GM12878 (cell line): ENCODE data around the gene CTNNA3. TPM values are rescaled to one million over a fixed set of nuclear protein-coding genes. Genes with fewer than 3 reads are reported as not detected.

Experiments used
- ATAC-seq: fragments of 200-7000 bp; cut with Tn5 transposase; 3 replicates; pipeline ENCODE4 v1.9.1; 2020; ENCODE audit warnings: mild to moderate bottlenecking, moderate library complexity
- BruUV-seq: library from RNA; stranded (reverse); fragments of 400-500 nt; replicated peaks from 2 replicates; lab custom pipeline; 2021; lab: Mats Ljungman, UMichigan
- CTCF ChIA-PET: fragments of 300-600 bp; sonication (Branson Sonifier 250); formaldehyde crosslinking; extraction: SDS; loops from one replicate; lab custom pipeline; 2021; ENCODE audit warnings: inconsistent platforms; lab: Yijun Ruan, JAX
- POLR2A ChIA-PET: fragments of 350-600 bp; formaldehyde crosslinking; extraction: SDS; loops from one replicate; lab custom pipeline; 2021; ENCODE audit warnings: inconsistent platforms; lab: Charles Lee
- RAD21 ChIA-PET: fragments of 300-600 bp; sonication (Branson Sonifier 250); formaldehyde crosslinking; loops from one replicate; lab custom pipeline; 2023; ENCODE audit warnings: antibody characterized with exemption; ENCODE audit not compliant: unreplicated experiment; lab: Charles Lee
- SMC1A ChIA-PET: fragments of 300-600 bp; sonication (Branson Sonifier 250); formaldehyde crosslinking; loops from one replicate; lab custom pipeline; 2023; ENCODE audit not compliant: unreplicated experiment, uncharacterized antibody; lab: Charles Lee
- DNase-seq: peaks from one replicate; pipeline ENCODE4 v3.0.0-alpha.2; 2011; ENCODE audit warnings: low read depth, low spot score
- FAIRE-seq: peaks from 3 replicates; lab custom pipeline; 2011; peaks lifted over from hg19 to GRCh38; lab: Jason Lieb, UNC
- H2AFZ ChIP-seq: 2 replicates; pipeline ENCODE4 v1.6.0; 2011; ENCODE audit warnings: low read depth, low read length, control low read depth; ENCODE audit not compliant: control insufficient read depth
- H3K27ac ChIP-seq: 2 replicates; pipeline ENCODE4 v1.5.1; 2011; ENCODE audit warnings: control low read depth; ENCODE audit not compliant: control insufficient read depth, insufficient read depth
- H3K27me3 ChIP-seq, 2 experiments: replicated peaks in 1 of 2; 2 replicates each; pipeline versions ENCODE4 v1.6.0 to v1.6.1; 2011; ENCODE audit warnings: low read length in 1 of 2; ENCODE audit not compliant: control insufficient read depth in 2 of 2, insufficient read depth in 2 of 2
- H3K36me3 ChIP-seq, 2 experiments: 2 replicates each; pipeline ENCODE4 v1.5.1; 2011; ENCODE audit warnings: low read length in 1 of 2; ENCODE audit not compliant: control insufficient read depth in 2 of 2, insufficient read depth in 2 of 2
- H3K4me1 ChIP-seq: 2 replicates; pipeline ENCODE4 v1.6.1; 2011; ENCODE audit warnings: mild to moderate bottlenecking, low read length, moderate library complexity, mixed read lengths; ENCODE audit not compliant: control insufficient read depth, insufficient read depth
- H3K4me2 ChIP-seq: 2 replicates; pipeline ENCODE4 v1.6.0; 2011; ENCODE audit warnings: control low read depth; ENCODE audit not compliant: control insufficient read depth, insufficient read depth
- H3K4me3 ChIP-seq: fragments of 200-600 bp; sonication (generic); 2 replicates; pipeline ENCODE4 v1.5.1; 2016
- H3K79me2 ChIP-seq: 2 replicates; pipeline ENCODE4 v1.6.0; 2011; ENCODE audit warnings: low read length; ENCODE audit not compliant: control insufficient read depth, insufficient read depth
- H3K9ac ChIP-seq: 2 replicates; pipeline ENCODE4 v1.8.0; 2011; ENCODE audit warnings: low read length, control low read depth, mixed read lengths; ENCODE audit not compliant: control insufficient read depth, insufficient read depth
- H3K9me3 ChIP-seq: replicated peaks from 3 replicates; pipeline ENCODE4 v1.5.1; 2011; ENCODE audit warnings: mild to moderate bottlenecking, low read length; ENCODE audit not compliant: control insufficient read depth, insufficient read depth
- H4K20me1 ChIP-seq: 2 replicates; pipeline ENCODE4 v1.6.0; 2011; ENCODE audit not compliant: control insufficient read depth, insufficient read depth
- ATF2 ChIP-seq: IDR thresholded peaks from 2 replicates; pipeline ENCODE4 v1.6.1; 2012; ENCODE audit warnings: low read length, inconsistent platforms
- BCL11A ChIP-seq: IDR thresholded peaks from 2 replicates; pipeline ENCODE4 v1.6.1; 2011; ENCODE audit warnings: low read depth, low read length
- E2F8 ChIP-seq: fragments of 450-650 bp; IDR thresholded peaks from 2 replicates; pipeline ENCODE4 v1.6.1; 2018; ENCODE audit warnings: mild to moderate bottlenecking, low read depth, moderate library complexity; ENCODE audit not compliant: partially characterized antibody
- EZH2 ChIP-seq: IDR thresholded peaks from 2 replicates; pipeline ENCODE4 v1.6.1; 2012; ENCODE audit warnings: low read depth, mild to moderate bottlenecking, control low read depth, inconsistent platforms, low read length, borderline replicate concordance; ENCODE audit not compliant: control insufficient read depth
- FOXK2 ChIP-seq: fragments of 450-650 bp; IDR thresholded peaks from 2 replicates; pipeline ENCODE4 v1.6.1; 2017; ENCODE audit warnings: mild to moderate bottlenecking, moderate library complexity
- NFIC ChIP-seq: IDR thresholded peaks from 2 replicates; pipeline ENCODE4 v1.6.1; 2012; ENCODE audit warnings: low read depth, mild to moderate bottlenecking, inconsistent platforms, low read length, moderate library complexity
- NFYB ChIP-seq: IDR thresholded peaks from 2 replicates; pipeline ENCODE4 v1.6.1; 2011; ENCODE audit warnings: low read depth, mild to moderate bottlenecking, low read length, improper control_type of control experiment, moderate library complexity; ENCODE audit not compliant: insufficient read depth
- PAX5 ChIP-seq: IDR thresholded peaks from 2 replicates; pipeline ENCODE4 v1.6.1; 2011; ENCODE audit warnings: low read depth, low read length, borderline replicate concordance
- RAD21 ChIP-seq: IDR thresholded peaks from 2 replicates; pipeline ENCODE4 v1.6.1; 2011; ENCODE audit warnings: mild to moderate bottlenecking, low read depth, low read length, moderate library complexity; ENCODE audit not compliant: insufficient read depth
- SREBF2 ChIP-seq: IDR thresholded peaks from 2 replicates; pipeline ENCODE4 v1.6.1; 2012; ENCODE audit warnings: mild to moderate bottlenecking, low read length
- ZZZ3 ChIP-seq: IDR thresholded peaks from 2 replicates; pipeline ENCODE4 v1.6.1; 2011; ENCODE audit warnings: low read depth; ENCODE audit not compliant: control insufficient read depth, insufficient read length
- WGBS: methylation state at CpG from one replicate; pipeline ENCODE4 v1.1.6; 2016; ENCODE audit warnings: low lambda C conversion rate; ENCODE audit not compliant: insufficient replicate concordance, insufficient coverage; ENCODE audit errors: missing lambda C conversion rate; 5-methylcytosine and 5-hydroxymethylcytosine counted together
- in situ Hi-C: fragments of 300-500 bp; cut with MboI; formaldehyde crosslinking; loops from 9 replicates; pipeline ENCODE4 v1.14.3; 2018; ENCODE audit warnings: mixed read lengths
- intact Hi-C: fragments of 100-400 bp; cut with micrococcal nuclease; formaldehyde crosslinking; loops from one replicate; pipeline ENCODE4 v1.14.2; 2022; ENCODE audit not compliant: unreplicated experiment
- polyA plus RNA-seq, 11 experiments: library from polyadenylated mRNA; depleted of rRNA in 4 of 11; unstranded in 6 of 11; stranded (reverse) in 5 of 11; fragments of >200 nt; fragmentation: Nextera tagmentation in 4 of 11; fragmentation: Illumina TruSeq in 1 of 11; extraction: Ambion mirVana in 4 of 11; extraction: Trizol in 1 of 11; gene quantifications; 1 replicate in 1 of 11; 2 replicates in 10 of 11; pipeline versions ENCODE4 v1.2.1 to v1.2.3, GENCODE V29; 2011 to 2016; ENCODE audit warnings: inconsistent platforms in 2 of 11, missing spikeins in 2 of 11, low read depth in 1 of 11
- total RNA-seq, 4 experiments: library from RNA; depleted of rRNA in 3 of 4; stranded (reverse); fragments of >200 nt in 3 of 4; fragmentation: Illumina TruSeq in 1 of 4; extraction: Trizol in 1 of 4; gene quantifications; 2 replicates each; pipeline versions ENCODE4 v1.2.1 to v1.2.3, GENCODE V29; 2013 to 2021
- TF ChIP-seq, protein P1 (sequence below): fragments of 450-650 bp; formaldehyde crosslinking; IDR thresholded peaks from 2 replicates; pipeline ENCODE4 v1.4.0; 2020; ENCODE audit warnings: mild to moderate bottlenecking, moderate library complexity
- TF ChIP-seq, protein P2 (sequence below): fragments of 450-650 bp; IDR thresholded peaks from 2 replicates; pipeline ENCODE4 v1.6.1; 2017; ENCODE audit warnings: mild to moderate bottlenecking, low read depth, inconsistent platforms; ENCODE audit not compliant: poor library complexity, severe bottlenecking

CTNNA3 gene
- total and polyA plus RNA-seq, 10 of the 15 experiments (the other 5 are each of a cell fraction or from before 2014, with no cell fraction given): under 0.01 to 4.5 (median 0.22) TPM; not detected in 2

DNA sequence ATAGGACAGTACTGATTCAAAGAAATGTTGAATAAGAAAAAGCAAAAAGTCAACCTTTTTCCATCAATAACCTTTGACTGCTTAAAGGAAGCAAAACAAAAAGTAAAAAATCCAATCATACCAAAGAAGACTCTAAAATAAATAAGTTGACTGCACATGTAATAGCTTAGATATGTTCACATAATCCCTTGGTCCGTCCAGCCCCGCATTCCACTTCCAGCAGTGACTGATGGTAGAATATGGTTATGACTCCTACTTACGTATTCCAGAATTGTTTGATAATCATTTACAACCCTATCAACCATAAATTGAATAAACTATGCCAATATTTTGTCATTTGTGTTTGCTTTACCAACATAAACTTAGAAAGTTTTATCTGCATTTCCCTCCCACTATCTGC, 77.9 kb downstream of the CTNNA3 start:
- Histone ChIP-seq H3K79me2 (no peaks in the 10 kb centered on the region), H3K4me2 (no peak overlapping the region), H2AFZ (no peak overlapping the region), H3K4me1 (no peaks in the 10 kb centered on the region; the same call in 1 of the 2 replicates), H3K9me3 (no peaks in the 10 kb centered on the region; the same call in 2 of the 3 replicates), H3K27me3 (no peaks in the 10 kb centered on the region), H3K9ac (no peak overlapping the region), H3K4me3 (no peak overlapping the region), H3K36me3 (no peaks in the 10 kb centered on the region), H3K27ac (no peak overlapping the region), H4K20me1 (no peaks in the 10 kb centered on the region)
- ChIA-PET POLR2A (interaction anchor here (0.6 to 1.1 kb wide), 2 partner anchors 16 to 38 kb away, joined by 3 to 5 read pairs; no protein-coding TSS in a partner anchor), CTCF (interaction anchor here (1.0 to 1.1 kb wide), 2 partner anchors 9 to 79 kb away, joined by 3 read pairs; no protein-coding TSS in a partner anchor), SMC1A (interaction anchor here (0.6 to 3.1 kb wide), 7 partner anchors 9 to 140 kb away, joined by 3 to 11 read pairs (median 3); no protein-coding TSS in a partner anchor), RAD21 (interaction anchor here (0.7 to 1.7 kb wide), 3 partner anchors 9 to 162 kb away, joined by 4 to 6 read pairs (median 4); partner anchors contain the start of gene CTNNA3)
- DNase-seq: no peak
- no peak for ATAC-seq
- intact Hi-C loops: no loop called here
- TF ChIP-seq ATF2 (no peak), E2F8 (no peak), PAX5 (no peak), FOXK2 (no peak), RAD21 (no peak), NFIC (no peak), BCL11A (no peak), EZH2 (no peak), SREBF2 (no peak), NFYB (no peak), ZZZ3 (no peak)
- TF ChIP-seq, protein P1, sequence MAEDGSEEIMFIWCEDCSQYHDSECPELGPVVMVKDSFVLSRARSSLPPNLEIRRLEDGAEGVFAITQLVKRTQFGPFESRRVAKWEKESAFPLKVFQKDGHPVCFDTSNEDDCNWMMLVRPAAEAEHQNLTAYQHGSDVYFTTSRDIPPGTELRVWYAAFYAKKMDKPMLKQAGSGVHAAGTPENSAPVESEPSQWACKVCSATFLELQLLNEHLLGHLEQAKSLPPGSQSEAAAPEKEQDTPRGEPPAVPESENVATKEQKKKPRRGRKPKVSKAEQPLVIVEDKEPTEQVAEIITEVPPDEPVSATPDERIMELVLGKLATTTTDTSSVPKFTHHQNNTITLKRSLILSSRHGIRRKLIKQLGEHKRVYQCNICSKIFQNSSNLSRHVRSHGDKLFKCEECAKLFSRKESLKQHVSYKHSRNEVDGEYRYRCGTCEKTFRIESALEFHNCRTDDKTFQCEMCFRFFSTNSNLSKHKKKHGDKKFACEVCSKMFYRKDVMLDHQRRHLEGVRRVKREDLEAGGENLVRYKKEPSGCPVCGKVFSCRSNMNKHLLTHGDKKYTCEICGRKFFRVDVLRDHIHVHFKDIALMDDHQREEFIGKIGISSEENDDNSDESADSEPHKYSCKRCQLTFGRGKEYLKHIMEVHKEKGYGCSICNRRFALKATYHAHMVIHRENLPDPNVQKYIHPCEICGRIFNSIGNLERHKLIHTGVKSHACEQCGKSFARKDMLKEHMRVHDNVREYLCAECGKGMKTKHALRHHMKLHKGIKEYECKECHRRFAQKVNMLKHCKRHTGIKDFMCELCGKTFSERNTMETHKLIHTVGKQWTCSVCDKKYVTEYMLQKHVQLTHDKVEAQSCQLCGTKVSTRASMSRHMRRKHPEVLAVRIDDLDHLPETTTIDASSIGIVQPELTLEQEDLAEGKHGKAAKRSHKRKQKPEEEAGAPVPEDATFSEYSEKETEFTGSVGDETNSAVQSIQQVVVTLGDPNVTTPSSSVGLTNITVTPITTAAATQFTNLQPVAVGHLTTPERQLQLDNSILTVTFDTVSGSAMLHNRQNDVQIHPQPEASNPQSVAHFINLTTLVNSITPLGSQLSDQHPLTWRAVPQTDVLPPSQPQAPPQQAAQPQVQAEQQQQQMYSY: no peak
- TF ChIP-seq, protein P2, sequence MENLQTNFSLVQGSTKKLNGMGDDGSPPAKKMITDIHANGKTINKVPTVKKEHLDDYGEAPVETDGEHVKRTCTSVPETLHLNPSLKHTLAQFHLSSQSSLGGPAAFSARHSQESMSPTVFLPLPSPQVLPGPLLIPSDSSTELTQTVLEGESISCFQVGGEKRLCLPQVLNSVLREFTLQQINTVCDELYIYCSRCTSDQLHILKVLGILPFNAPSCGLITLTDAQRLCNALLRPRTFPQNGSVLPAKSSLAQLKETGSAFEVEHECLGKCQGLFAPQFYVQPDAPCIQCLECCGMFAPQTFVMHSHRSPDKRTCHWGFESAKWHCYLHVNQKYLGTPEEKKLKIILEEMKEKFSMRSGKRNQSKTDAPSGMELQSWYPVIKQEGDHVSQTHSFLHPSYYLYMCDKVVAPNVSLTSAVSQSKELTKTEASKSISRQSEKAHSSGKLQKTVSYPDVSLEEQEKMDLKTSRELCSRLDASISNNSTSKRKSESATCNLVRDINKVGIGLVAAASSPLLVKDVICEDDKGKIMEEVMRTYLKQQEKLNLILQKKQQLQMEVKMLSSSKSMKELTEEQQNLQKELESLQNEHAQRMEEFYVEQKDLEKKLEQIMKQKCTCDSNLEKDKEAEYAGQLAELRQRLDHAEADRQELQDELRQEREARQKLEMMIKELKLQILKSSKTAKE: no peak
- no peak for FAIRE-seq
- no TSS peak for BruUV-seq
- in situ Hi-C loops: no loop called here
- 2% methylated on average over 3 of the region's 3 CpGs for WGBS
